Measurements from ENCODE around the gene SGMS1. TPM values are rescaled to one million over a fixed set of nuclear protein-coding genes. Genes with fewer than 3 reads are reported as not detected.

The SGMS1 gene
- total and polyA plus RNA-seq, 2 experiments from 2014 or later: 15.0 to 34.7 TPM

DNA sequence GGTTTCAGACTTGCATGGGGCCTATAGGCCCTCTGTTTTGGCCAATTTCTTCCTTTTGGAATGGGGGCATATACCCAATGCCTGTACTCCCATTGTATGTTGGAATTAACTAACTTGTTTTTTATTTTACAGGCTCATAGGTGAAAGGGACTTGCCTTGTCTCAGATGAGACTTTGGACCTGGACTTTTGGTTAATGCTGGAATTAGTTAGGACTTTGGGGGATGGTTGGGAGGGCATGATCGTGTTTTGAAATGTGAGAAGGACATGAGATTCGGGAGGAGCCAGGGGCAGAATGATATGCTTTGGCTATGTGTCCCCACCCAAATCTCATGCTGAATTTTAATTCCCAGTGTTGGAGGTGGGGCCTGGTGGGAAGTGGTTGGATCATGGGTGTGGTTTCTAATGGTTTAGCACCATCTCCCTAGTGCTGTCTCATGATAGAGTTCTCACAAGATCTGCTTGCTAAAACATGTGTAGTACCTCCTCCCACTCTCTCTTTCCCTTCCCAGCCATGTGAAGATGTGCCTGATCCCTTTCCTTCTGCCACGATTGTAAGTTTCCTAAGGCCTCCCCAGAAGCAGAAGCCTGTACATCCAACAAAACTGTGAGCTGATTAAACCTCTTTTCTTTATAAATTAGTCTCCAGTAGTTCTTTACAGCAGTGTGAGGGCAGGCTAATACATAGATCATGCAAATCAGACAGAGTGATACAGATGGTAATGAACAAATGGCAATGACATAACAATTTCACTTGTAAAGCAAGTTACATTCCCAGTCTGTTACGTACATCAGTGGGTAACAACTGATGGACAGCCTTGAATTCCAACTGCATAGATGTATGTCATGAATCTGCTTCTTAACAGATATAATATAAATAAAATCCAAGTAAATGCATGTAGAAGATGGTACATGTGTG, 146.2 kb downstream of the SGMS1 start (continued):
- TF ChIP-seq, protein P1, sequence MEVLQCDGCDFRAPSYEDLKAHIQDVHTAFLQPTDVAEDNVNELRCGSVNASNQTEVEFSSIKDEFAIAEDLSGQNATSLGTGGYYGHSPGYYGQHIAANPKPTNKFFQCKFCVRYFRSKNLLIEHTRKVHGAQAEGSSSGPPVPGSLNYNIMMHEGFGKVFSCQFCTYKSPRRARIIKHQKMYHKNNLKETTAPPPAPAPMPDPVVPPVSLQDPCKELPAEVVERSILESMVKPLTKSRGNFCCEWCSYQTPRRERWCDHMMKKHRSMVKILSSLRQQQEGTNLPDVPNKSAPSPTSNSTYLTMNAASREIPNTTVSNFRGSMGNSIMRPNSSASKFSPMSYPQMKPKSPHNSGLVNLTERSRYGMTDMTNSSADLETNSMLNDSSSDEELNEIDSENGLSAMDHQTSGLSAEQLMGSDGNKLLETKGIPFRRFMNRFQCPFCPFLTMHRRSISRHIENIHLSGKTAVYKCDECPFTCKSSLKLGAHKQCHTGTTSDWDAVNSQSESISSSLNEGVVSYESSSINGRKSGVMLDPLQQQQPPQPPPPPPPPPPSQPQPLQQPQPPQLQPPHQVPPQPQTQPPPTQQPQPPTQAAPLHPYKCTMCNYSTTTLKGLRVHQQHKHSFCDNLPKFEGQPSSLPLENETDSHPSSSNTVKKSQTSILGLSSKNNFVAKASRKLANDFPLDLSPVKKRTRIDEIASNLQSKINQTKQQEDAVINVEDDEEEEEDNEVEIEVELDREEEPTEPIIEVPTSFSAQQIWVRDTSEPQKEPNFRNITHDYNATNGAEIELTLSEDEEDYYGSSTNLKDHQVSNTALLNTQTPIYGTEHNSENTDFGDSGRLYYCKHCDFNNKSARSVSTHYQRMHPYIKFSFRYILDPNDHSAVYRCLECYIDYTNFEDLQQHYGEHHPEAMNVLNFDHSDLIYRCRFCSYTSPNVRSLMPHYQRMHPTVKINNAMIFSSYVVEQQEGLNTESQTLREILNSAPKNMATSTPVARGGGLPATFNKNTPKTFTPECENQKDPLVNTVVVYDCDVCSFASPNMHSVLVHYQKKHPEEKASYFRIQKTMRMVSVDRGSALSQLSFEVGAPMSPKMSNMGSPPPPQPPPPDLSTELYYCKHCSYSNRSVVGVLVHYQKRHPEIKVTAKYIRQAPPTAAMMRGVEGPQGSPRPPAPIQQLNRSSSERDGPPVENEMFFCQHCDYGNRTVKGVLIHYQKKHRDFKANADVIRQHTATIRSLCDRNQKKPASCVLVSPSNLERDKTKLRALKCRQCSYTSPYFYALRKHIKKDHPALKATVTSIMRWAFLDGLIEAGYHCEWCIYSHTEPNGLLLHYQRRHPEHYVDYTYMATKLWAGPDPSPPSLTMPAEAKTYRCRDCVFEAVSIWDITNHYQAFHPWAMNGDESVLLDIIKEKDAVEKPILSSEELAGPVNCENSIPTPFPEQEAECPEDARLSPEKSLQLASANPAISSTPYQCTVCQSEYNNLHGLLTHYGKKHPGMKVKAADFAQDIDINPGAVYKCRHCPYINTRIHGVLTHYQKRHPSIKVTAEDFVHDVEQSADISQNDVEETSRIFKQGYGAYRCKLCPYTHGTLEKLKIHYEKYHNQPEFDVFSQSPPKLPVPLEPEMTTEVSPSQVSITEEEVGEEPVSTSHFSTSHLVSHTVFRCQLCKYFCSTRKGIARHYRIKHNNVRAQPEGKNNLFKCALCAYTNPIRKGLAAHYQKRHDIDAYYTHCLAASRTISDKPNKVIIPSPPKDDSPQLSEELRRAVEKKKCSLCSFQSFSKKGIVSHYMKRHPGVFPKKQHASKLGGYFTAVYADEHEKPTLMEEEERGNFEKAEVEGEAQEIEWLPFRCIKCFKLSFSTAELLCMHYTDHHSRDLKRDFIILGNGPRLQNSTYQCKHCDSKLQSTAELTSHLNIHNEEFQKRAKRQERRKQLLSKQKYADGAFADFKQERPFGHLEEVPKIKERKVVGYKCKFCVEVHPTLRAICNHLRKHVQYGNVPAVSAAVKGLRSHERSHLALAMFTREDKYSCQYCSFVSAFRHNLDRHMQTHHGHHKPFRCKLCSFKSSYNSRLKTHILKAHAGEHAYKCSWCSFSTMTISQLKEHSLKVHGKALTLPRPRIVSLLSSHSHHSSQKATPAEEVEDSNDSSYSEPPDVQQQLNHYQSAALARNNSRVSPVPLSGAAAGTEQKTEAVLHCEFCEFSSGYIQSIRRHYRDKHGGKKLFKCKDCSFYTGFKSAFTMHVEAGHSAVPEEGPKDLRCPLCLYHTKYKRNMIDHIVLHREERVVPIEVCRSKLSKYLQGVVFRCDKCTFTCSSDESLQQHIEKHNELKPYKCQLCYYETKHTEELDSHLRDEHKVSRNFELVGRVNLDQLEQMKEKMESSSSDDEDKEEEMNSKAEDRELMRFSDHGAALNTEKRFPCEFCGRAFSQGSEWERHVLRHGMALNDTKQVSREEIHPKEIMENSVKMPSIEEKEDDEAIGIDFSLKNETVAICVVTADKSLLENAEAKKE (CRISPR knock-in tag; IDR thresholded peaks at IDR 0.05): no peak
- no peak for TF ChIP-seq NANOG (IDR thresholded peaks at IDR 0.05; ENCODE audit: borderline replicate concordance)
- TF ChIP-seq, protein P2, sequence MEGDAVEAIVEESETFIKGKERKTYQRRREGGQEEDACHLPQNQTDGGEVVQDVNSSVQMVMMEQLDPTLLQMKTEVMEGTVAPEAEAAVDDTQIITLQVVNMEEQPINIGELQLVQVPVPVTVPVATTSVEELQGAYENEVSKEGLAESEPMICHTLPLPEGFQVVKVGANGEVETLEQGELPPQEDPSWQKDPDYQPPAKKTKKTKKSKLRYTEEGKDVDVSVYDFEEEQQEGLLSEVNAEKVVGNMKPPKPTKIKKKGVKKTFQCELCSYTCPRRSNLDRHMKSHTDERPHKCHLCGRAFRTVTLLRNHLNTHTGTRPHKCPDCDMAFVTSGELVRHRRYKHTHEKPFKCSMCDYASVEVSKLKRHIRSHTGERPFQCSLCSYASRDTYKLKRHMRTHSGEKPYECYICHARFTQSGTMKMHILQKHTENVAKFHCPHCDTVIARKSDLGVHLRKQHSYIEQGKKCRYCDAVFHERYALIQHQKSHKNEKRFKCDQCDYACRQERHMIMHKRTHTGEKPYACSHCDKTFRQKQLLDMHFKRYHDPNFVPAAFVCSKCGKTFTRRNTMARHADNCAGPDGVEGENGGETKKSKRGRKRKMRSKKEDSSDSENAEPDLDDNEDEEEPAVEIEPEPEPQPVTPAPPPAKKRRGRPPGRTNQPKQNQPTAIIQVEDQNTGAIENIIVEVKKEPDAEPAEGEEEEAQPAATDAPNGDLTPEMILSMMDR (conservative IDR thresholded peaks at IDR 0.05; ENCODE audit: low read depth in 2 of 2): no peak

DNA sequence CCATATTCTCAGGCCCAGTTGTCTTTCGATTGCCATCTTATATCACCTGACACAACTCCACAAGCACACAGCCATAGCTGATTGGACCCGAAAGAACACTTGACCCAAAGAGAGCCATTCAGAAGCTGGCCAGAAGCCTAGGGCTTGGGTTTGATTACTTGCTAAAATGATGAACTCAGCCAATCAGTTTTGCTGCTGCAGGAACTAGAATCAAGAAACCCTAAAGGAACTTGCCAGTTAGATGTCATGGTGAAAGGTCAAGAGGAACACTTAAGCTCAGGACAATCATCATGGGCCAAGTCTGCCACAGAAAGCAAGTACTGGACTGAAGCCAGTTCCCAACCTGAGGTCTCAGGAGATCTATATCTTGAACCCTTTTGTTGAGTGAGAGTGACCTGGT, 150.0 kb downstream of the SGMS1 start:
- no peak overlapping the region for H3K4me3 Mint-ChIP-seq
- Histone ChIP-seq H3K27ac (ENCODE audit: low read depth) (no peak overlapping the region), H3K27me3 (ENCODE audit: insufficient read depth) (no peaks in the 10 kb centered on the region), H4K20me1 (replicated peaks; ENCODE audit: insufficient read depth) (no peaks in the 10 kb centered on the region), H3F3A (replicated peaks; ENCODE audit: low read depth) (no peaks in the 10 kb centered on the region), H3K9me2 (ENCODE audit: insufficient read depth) (no peaks in the 10 kb centered on the region; the same call in 1 of the 2 replicates), H3K79me2 (replicated peaks; ENCODE audit: insufficient read depth) (peaks cover 4% of the 10 kb centered on the region), H3K4me3 (no peak overlapping the region), H3K36me3 (ENCODE audit: insufficient read depth) (no peaks in the 10 kb centered on the region), H3K4me1 (ENCODE audit: insufficient read depth) (peaks cover 29% of the 10 kb centered on the region), H3K4me2 (no peak overlapping the region), H2AFZ (no peak overlapping the region)
- no peak for ATAC-seq
- peaks cover 24% of the 10 kb centered on the region for H3K36me3 Mint-ChIP-seq (ENCODE audit: low read depth)
- DNase-seq (ENCODE audit: low spot score): no peak
- H3K27me3 Mint-ChIP-seq (ENCODE audit: insufficient read depth, low read depth, poor library complexity): no peaks in the 10 kb centered on the region
- H3K9me3 Mint-ChIP-seq: peaks cover 18% of the 10 kb centered on the region
- no peak overlapping the region for H3K27ac Mint-ChIP-seq
- H3K4me1 Mint-ChIP-seq: peaks cover 44% of the 10 kb centered on the region
- TF ChIP-seq, protein P1 (CRISPR knock-in tag; IDR thresholded peaks at IDR 0.05): no peak
- no peak for TF ChIP-seq EZH2 (IDR thresholded peaks at IDR 0.05; ENCODE audit: low read depth, unreplicated experiment)
